K562 (cell line): Measurements from ENCODE around the gene TXNIP. TPM values are rescaled to one million over a fixed set of nuclear protein-coding genes. Genes with fewer than 3 reads are reported as not detected.

Experiments
- ATAC-seq: fragments of 200-7000 bp; cut with Tn5 transposase; 3 replicates; pipeline ENCODE4 v1.9.1; 2020; ENCODE audit warnings: moderate library complexity
- BruUV-seq: library from RNA; stranded (reverse); fragments of 400-500 nt; replicated peaks from 2 replicates; lab custom pipeline; 2021; lab: Mats Ljungman, UMichigan
- CTCF ChIA-PET: fragments of 300-600 bp; formaldehyde crosslinking; extraction: SDS; loops from one replicate; lab custom pipeline; 2021; ENCODE audit warnings: low intra/inter-chr PET ratio; lab: Yijun Ruan, JAX
- POLR2A ChIA-PET: fragments of 300-600, 350-650 bp; sonication (Branson Sonifier 250); formaldehyde crosslinking; extraction: SDS; loops from one replicate; lab custom pipeline; 2021; ENCODE audit warnings: antibody characterized with exemption, inconsistent platforms; lab: Yijun Ruan, JAX
- DNase-seq, 4 experiments: peaks; one replicate each; pipeline versions ENCODE4 v3.0.0 to v3.0.0-alpha.2; 2011 to 2018; ENCODE audit warnings: low spot score in 3 of 4, mixed read lengths in 3 of 4; ENCODE audit errors: extremely low read depth in 1 of 4
- FAIRE-seq: peaks from 2 replicates; lab custom pipeline; 2011; peaks lifted over from hg19 to GRCh38; lab: Jason Lieb, UNC
- H2AFZ ChIP-seq: 2 replicates; pipeline ENCODE4 v1.6.0; 2011; ENCODE audit warnings: low read depth, low read length, control low read depth, inconsistent platforms
- H3K27ac ChIP-seq: fragments of 200-600 bp; 3 replicates; pipeline ENCODE4 v1.8.0; 2011; ENCODE audit warnings: low read depth, mild to moderate bottlenecking, control low read depth, inconsistent platforms, low read length, moderate library complexity, mixed read lengths; ENCODE audit errors: extremely low read depth
- H3K27me3 ChIP-seq, 2 experiments: fragments of 300-600 bp in 1 of 2; 2 replicates in 1 of 2; 3 replicates in 1 of 2; pipeline versions ENCODE4 v1.6.0 to v1.8.0; 2011; ENCODE audit warnings: inconsistent platforms in 2 of 2, low read length in 2 of 2, mild to moderate bottlenecking in 1 of 2, mixed read lengths in 1 of 2, moderate library complexity in 1 of 2; ENCODE audit not compliant: control insufficient read depth in 2 of 2, insufficient read depth in 2 of 2
- H3K36me3 ChIP-seq: fragments of 300-600 bp; 3 replicates; pipeline ENCODE4 v1.8.0; 2011; ENCODE audit warnings: mild to moderate bottlenecking, low read length, inconsistent platforms; ENCODE audit not compliant: control insufficient read depth, insufficient read depth
- H3K4me1 ChIP-seq, 2 experiments: fragments of 200-600 bp in 1 of 2; replicated peaks in 1 of 2; 2 replicates in 1 of 2; 3 replicates in 1 of 2; pipeline versions ENCODE4 v1.5.1 to v1.8.0; 2011; ENCODE audit warnings: inconsistent platforms in 2 of 2, low read length in 2 of 2, mild to moderate bottlenecking in 1 of 2, mixed read lengths in 1 of 2, moderate library complexity in 1 of 2; ENCODE audit not compliant: control insufficient read depth in 2 of 2, insufficient read depth in 2 of 2
- H3K4me2 ChIP-seq: 2 replicates; pipeline ENCODE4 v1.6.1; 2011; ENCODE audit warnings: low read length, control low read depth, inconsistent platforms, mixed read lengths; ENCODE audit not compliant: insufficient read depth
- H3K4me3 ChIP-seq: fragments of 200-600 bp; sonication (generic), shearing (Covaris generic); 2 replicates; pipeline ENCODE4 v1.5.1; 2016; ENCODE audit warnings: control low read depth, inconsistent platforms
- H3K79me2 ChIP-seq: fragments of 200-600 bp; 3 replicates; pipeline ENCODE4 v1.8.0; 2011; ENCODE audit warnings: low read length, inconsistent platforms; ENCODE audit not compliant: control insufficient read depth, insufficient read depth
- H3K9ac ChIP-seq, 2 experiments: 2 replicates each; pipeline versions ENCODE4 v1.6.0 to v1.6.1; 2011; ENCODE audit warnings: low read depth in 2 of 2, low read length in 2 of 2, control low read depth in 1 of 2, inconsistent platforms in 1 of 2, mild to moderate bottlenecking in 1 of 2, mixed read lengths in 1 of 2; ENCODE audit not compliant: insufficient read depth in 1 of 2
- H3K9me1 ChIP-seq: one replicate; pipeline ENCODE4 v1.6.0; 2011; ENCODE audit warnings: inconsistent platforms, mild to moderate bottlenecking, low read length, moderate library complexity; ENCODE audit not compliant: control insufficient read depth, insufficient read depth
- H3K9me3 ChIP-seq: replicated peaks from 2 replicates; pipeline ENCODE4 v1.5.1; 2011; ENCODE audit warnings: low read depth, low read length, inconsistent platforms; ENCODE audit not compliant: control insufficient read depth, insufficient read depth
- H4K20me1 ChIP-seq: replicated peaks from 2 replicates; pipeline ENCODE4 v1.6.1; 2011; ENCODE audit warnings: low read length, inconsistent platforms, mixed read lengths; ENCODE audit not compliant: control insufficient read depth, insufficient read depth
- CHD2 ChIP-seq: IDR thresholded peaks from 2 replicates; pipeline ENCODE4 v1.6.1; 2011; ENCODE audit warnings: low read depth, low read length
- YBX1 ChIP-seq: fragments of 450-650 bp; IDR thresholded peaks from 2 replicates; pipeline ENCODE4 v1.7.1; 2016; ENCODE audit warnings: mild to moderate bottlenecking
- ZFPM2 ChIP-seq: fragments of 250-450 bp; sonication (Bioruptor Pico); IDR thresholded peaks from 2 replicates; pipeline ENCODE4 v1.5.1; 2022; ENCODE audit warnings: mild to moderate bottlenecking
- ZKSCAN1 ChIP-seq: fragments of 150-350 bp; IDR thresholded peaks from 2 replicates; pipeline ENCODE4 v1.6.1; 2016; ENCODE audit warnings: low read depth, low read length
- ZNF239 ChIP-seq: fragments of 250-450 bp; sonication (Bioruptor Pico); IDR thresholded peaks from 2 replicates; pipeline ENCODE4 v1.4.0; 2020; ENCODE audit warnings: mild to moderate bottlenecking
- ZNF311 ChIP-seq: fragments of 250-450 bp; sonication (Bioruptor Pico); IDR thresholded peaks from 2 replicates; pipeline ENCODE4 v1.4.0; 2020; ENCODE audit warnings: mild to moderate bottlenecking, moderate library complexity
- ZNF518B ChIP-seq: fragments of 250-450 bp; sonication (Bioruptor Pico); IDR thresholded peaks from 2 replicates; pipeline ENCODE4 v1.5.0; 2021; ENCODE audit warnings: mild to moderate bottlenecking, moderate library complexity
- ZNF57 ChIP-seq: fragments of 450-650 bp; formaldehyde crosslinking; IDR thresholded peaks from 2 replicates; pipeline ENCODE4 v1.4.0; 2020; ENCODE audit warnings: mild to moderate bottlenecking, moderate library complexity
- WGBS: fragments of 100-300 bp; shearing (Covaris generic); methylation state at CpG from one replicate; pipeline ENCODE4 v1.1.6; 2016; ENCODE audit warnings: low coverage, mixed read lengths; ENCODE audit not compliant: insufficient coverage; ENCODE audit errors: missing lambda C conversion rate; 5-methylcytosine and 5-hydroxymethylcytosine counted together
- in situ Hi-C: fragments of 300-500 bp; cut with MboI; formaldehyde crosslinking; loops from 4 replicates; pipeline ENCODE4 v1.15.0; 2018; ENCODE audit warnings: inconsistent platforms, mixed read lengths
- intact Hi-C: fragments of 100-400 bp; cut with micrococcal nuclease; formaldehyde crosslinking; loops from 2 replicates; pipeline ENCODE4 v1.14.2; 2022
- polyA plus RNA-seq, 8 experiments: library from polyadenylated mRNA; depleted of rRNA in 4 of 8; stranded (reverse) in 5 of 8; unstranded in 3 of 8; fragments of >200 nt; fragmentation: Nextera tagmentation in 2 of 8; fragmentation: Illumina TruSeq in 1 of 8; extraction: Ambion mirVana in 2 of 8; extraction: Trizol in 1 of 8; gene quantifications; 2 replicates each; pipeline versions ENCODE4 v1.2.1 to v1.2.3, GENCODE V29; 2011 to 2014; ENCODE audit warnings: inconsistent platforms in 1 of 8, missing spikeins in 1 of 8
- total RNA-seq, 7 experiments: library from RNA; depleted of rRNA in 6 of 7; stranded (reverse); fragments of >200 nt in 6 of 7; fragmentation: Illumina TruSeq in 2 of 7; extraction: Trizol in 2 of 7; gene quantifications; 2 replicates each; pipeline versions ENCODE4 v1.2.1 to v1.2.3, GENCODE V29; 2011 to 2021; ENCODE audit warnings: low replicate concordance in 1 of 7

The TXNIP gene
- total and polyA plus RNA-seq, 9 of the 15 experiments (the other 6 are each of a cell fraction or from before 2014, with no cell fraction given): 120 to 499 (median 257) TPM

GRCh38 chr1:145951526-145951925, 44.9 kb downstream of the TXNIP start:
- no peak overlapping the region for H2AFZ ChIP-seq
- ATAC-seq: no peak
- CTCF ChIA-PET: no interaction called here
- H3K79me2 ChIP-seq: peaks cover 19% of the 10 kb centered on the region; the same call in 2 of the 3 replicates
- intact Hi-C loops: no loop called here
- no peak for DNase-seq
- no peak for TF ChIP-seq ZKSCAN1
- no peak for TF ChIP-seq ZNF57
- TF ChIP-seq YBX1: no peak
- TF ChIP-seq ZNF518B (CRISPR knock-in tag): no peak
- TF ChIP-seq ZNF311 (CRISPR knock-in tag): no peak
- TF ChIP-seq ZNF239 (CRISPR knock-in tag): no peak
- no peak for TF ChIP-seq ZFPM2 (CRISPR knock-in tag)
- TF ChIP-seq CHD2: no peak
- H3K9me1 ChIP-seq: no peaks in the 10 kb centered on the region
- no peak overlapping the region for H3K27ac ChIP-seq
- no peak overlapping the region for H3K4me2 ChIP-seq
- no peak overlapping the region for H3K4me3 ChIP-seq
- POLR2A ChIA-PET: no interaction called here
- no peaks in the 10 kb centered on the region for H3K27me3 ChIP-seq
- peaks cover 9% of the 10 kb centered on the region; the same call in 1 of the 3 replicates for H3K36me3 ChIP-seq
- H3K9ac ChIP-seq: no peak overlapping the region
- BruUV-seq: no TSS peak
- H4K20me1 ChIP-seq: no peaks in the 10 kb centered on the region
- FAIRE-seq: no peak
- in situ Hi-C loops: no loop called here
- WGBS: 56% methylated on average over 1 of the region's 1 CpG
- H3K4me1 ChIP-seq: peaks cover 0 to 9% of the 10 kb centered on the region in 2 experiments; a peak in 3 of 5 replicates
- no peaks in the 10 kb centered on the region for H3K9me3 ChIP-seq
